GM10847 (cell line): ENCODE measurements around the gene ZDHHC19.

Experiments
- POLR2A ChIP-seq: IDR thresholded peaks from 2 replicates; pipeline ENCODE4 v1.6.1; 2011; ENCODE audit not compliant: insufficient read length; ENCODE audit errors: extremely low read depth

The ZDHHC19 gene

DNA sequence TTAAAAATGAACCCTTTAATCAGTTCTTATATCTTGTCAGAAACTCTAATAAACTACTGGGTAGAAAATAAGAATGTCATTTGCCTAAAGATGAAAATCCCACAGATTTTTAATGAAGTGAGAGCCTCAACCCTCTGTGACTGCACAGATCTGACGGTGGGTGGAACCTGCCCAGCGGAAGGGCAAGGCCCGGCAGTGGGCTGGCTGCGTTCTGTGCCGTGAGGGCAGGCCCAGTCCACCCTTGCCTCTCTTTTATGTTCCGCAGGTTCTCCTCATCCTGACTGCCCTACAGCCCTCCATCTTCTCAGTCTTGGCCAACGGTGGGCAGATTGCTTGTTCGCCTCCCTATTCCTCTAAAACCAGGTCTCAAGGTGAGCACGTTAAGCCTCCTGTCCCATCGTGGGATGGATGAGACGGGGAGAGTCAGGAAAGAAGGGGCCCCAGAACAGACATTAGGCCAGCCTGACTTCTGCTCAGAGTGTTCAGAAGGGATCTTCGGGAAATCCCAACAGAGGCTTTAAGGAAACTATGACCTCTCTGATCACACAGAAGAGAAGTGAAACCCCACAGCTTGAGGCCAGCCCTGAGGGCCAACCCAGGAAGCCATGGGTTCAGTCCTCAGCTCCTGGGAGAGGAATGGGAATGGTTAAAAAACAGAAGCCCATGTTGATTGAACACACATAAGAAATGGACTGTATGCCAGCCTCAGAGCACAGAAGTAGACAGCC lies 21.1 kb upstream of the ZDHHC19 start:
- no peak for TF ChIP-seq POLR2A

DNA sequence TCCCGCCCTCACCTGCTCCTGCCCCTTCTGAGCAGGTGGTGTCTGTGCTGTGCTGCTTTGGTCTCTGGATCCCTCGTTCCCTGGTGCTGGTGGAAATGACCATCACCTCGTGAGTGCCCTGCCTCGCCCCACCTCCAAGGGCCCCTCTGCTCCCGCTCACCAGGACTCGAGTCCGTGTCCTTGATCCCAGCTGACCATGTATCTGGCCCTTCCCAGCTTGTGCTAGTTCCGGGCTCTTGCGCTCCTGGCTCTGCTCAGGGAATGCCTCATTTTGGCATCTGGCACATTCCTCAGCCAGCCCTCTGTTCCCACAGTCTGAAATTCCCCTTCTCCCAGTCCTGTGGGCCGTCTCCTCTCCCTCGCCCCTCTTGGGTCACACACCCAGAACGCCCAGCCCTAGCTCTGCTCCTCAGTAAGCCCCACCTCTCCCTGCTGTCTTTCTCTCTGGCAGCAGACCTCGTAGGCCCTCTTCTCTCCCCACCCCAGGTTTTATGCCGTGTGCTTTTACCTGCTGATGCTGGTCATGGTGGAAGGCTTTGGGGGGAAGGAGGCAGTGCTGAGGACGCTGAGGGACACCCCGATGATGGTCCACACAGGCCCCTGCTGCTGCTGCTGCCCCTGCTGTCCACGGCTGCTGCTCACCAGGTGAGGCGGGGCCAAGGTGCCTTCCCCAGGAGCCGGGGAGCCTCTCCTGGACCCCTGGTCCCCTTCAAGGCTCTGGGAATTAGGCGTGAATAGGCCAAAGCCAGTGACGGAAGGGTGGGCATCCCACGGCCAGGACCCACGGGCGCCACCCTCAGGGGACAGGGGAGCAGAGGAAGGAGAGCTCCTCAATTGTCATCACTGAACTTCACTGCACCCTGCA lies 16.7 kb upstream of the ZDHHC19 start:
- TF ChIP-seq POLR2A: no peak

GRCh38 chr3:196227121-196227561 lies 15.9 kb upstream of the ZDHHC19 start:
- no peak for TF ChIP-seq POLR2A

GRCh38 chr3:196225763-196226364 lies 14.7 kb upstream of the ZDHHC19 start:
- TF ChIP-seq POLR2A: no peak

- no peak for TF ChIP-seq POLR2A
Observed at GRCh38 chr3:196225086-196225485, 13.9 kb upstream of the ZDHHC19 start.

- no peak for TF ChIP-seq POLR2A
Observed at GRCh38 chr3:196222876-196223595, 11.8 kb upstream of the ZDHHC19 start.

DNA sequence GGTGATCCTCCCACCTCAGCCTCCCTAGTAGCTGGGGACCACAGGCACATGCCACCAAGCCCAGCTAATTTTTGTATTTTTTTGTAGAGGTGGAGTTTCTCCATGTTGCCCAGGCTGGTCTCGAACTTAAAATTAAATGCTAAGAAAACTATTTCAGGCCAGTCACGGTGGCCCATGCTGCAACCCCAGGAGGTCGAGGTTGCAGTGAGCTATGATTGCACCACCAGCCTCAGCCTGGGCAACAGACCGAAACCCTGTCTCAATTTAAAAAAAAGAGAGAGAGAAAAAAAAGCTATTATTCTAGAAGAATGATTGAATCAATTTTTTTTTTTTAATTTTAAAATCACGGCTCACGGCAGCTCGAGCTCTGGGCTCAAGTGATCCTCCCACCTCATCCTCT lies 9.8 kb upstream of the ZDHHC19 start:
- no peak for TF ChIP-seq POLR2A

GRCh38 chr3:196220587-196220986 lies 9.4 kb upstream of the ZDHHC19 start:
- TF ChIP-seq POLR2A: no peak

GRCh38 chr3:196219970-196220311 lies 8.7 kb upstream of the ZDHHC19 start:
- TF ChIP-seq POLR2A: no peak

DNA sequence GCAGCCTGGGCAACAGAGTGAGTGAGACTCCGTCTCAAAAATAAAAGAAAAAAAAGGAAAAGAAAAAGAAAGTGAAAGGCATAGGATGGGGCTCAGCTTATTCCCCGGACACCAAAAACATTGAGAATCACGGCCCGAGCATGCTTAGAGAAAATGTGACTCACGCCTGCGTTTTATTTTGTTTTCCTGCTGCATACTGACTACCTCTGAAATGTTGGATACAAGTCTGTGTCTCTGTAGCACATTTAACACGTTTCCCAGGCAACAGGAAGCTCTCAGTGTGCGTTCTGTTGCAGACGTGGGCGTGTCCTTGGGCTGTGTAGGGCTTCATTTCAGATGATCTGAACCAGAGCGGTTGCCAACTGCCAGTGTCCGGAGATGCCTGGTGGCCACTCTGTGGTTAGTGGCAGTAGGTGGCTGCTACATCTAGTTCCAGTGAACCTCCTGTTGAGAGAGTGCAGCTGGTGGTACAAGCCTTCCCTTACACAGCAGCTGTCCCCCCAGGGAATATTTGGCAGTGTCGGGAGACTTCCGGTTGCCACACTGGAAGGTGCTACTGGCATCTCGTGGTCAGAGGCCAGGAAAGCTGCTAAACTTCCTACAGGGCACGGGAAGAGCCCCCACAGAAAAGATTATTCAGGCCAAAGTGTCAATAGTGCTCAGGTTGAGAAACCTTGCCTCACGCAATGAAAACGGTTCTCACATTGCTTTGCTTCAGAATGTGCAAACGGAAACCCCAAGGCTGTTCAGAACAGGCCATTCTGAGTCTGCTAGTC lies 8.2 kb upstream of the ZDHHC19 start:
- TF ChIP-seq POLR2A: no peak

- TF ChIP-seq POLR2A: no peak
Observed at GRCh38 chr3:196218155-196218712, 7.0 kb upstream of the ZDHHC19 start.

GRCh38 chr3:196217307-196218154 lies 6.3 kb upstream of the ZDHHC19 start:
- TF ChIP-seq POLR2A: no peak

DNA sequence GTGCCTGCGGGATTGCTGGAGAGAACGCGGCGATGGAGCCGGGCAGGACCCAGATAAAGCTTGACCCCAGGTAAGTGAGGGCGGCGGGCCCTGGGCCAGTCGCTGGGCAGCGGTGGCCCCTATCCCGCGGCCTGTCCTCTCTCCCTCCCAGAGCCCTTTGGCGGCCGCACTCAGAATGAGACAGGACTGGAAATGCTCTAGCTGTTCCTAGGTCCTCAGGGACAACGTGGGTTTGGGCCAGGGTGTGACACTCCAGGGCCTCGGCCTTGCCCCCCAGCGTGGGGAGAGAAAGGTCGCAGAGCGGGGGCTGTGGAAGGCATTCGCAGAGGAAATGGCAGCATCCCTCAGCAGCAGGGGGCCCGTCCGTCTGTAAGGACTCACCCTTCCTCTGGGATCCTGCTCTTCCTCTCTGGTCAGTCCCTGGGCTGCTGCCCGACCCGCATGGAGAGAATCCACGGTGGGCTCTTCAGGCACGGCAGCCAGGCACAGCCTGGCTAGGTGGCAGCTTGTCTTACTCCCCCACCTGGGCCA lies 5.5 kb upstream of the ZDHHC19 start:
- TF ChIP-seq POLR2A: no peak
